Esophagus (tissue), 2 donors: ENCODE data around the gene TMCC1. TPM values are rescaled to one million over a fixed set of nuclear protein-coding genes. Genes with fewer than 3 reads are reported as not detected.
A peak's percentile ranks its signal among the peaks of the same experiment; 100 is the strongest.
"Not testable (repeated sequence)": the region's sequence is repeated elsewhere in the genome, so short reads cannot be mapped to it uniquely, and the experiment has no call there.

ENCODE experiments used
- H3K27ac ChIP-seq, 2 donors: one replicate each; pipeline ENCODE4 v1.5.1; 2013; ENCODE audit warnings: low read depth in 2 of 2, mild to moderate bottlenecking in 2 of 2, inconsistent platforms in 1 of 2, low read length in 1 of 2, moderate library complexity in 1 of 2
- H3K27me3 ChIP-seq, 2 donors: one replicate each; pipeline ENCODE4 v1.6.1; 2013; ENCODE audit warnings: low read length in 2 of 2, control low read depth in 1 of 2, mild to moderate bottlenecking in 1 of 2; ENCODE audit not compliant: insufficient read depth in 2 of 2, control insufficient read depth in 1 of 2
- H3K36me3 ChIP-seq, 2 donors: one replicate each; pipeline ENCODE4 v1.6.1; 2013; ENCODE audit warnings: low read length in 1 of 2; ENCODE audit not compliant: control insufficient read depth in 2 of 2, insufficient read depth in 2 of 2
- H3K4me1 ChIP-seq, 2 donors: one replicate each; pipeline ENCODE4 v1.6.1; 2013; ENCODE audit warnings: low read length in 1 of 2; ENCODE audit not compliant: control insufficient read depth in 2 of 2, insufficient read depth in 2 of 2
- H3K4me3 ChIP-seq, 2 donors: one replicate each; pipeline ENCODE4 v1.5.1; 2013; ENCODE audit warnings: low read length in 2 of 2, mild to moderate bottlenecking in 2 of 2, low read depth in 1 of 2, moderate library complexity in 1 of 2
- H3K9me3 ChIP-seq, 2 donors: one replicate each; pipeline ENCODE4 v1.6.1; 2013; ENCODE audit warnings: mild to moderate bottlenecking in 2 of 2, low read depth in 1 of 2, low read length in 1 of 2, moderate library complexity in 1 of 2; ENCODE audit not compliant: control insufficient read depth in 2 of 2, insufficient read depth in 1 of 2
- WGBS, 2 donors: extraction: QIAGEN DNeasy Blood & Tissue Kit; methylation state at CpG; one replicate each; pipeline ENCODE4 v1.1.7; 2013; 5-methylcytosine and 5-hydroxymethylcytosine counted together
- polyA plus RNA-seq, 2 donors: library from polyadenylated mRNA; stranded (reverse); fragments of 200-250 nt; gene quantifications; one replicate each; pipeline ENCODE4 v1.2.3, GENCODE V29; 2013
- donor health status: healthy with polysubstance abuse.
- donor health status: Bipolar disorder and iron deficiency.

TMCC1 gene
- polyA plus RNA-seq, 2 donors, result 8.4 to 9.5 TPM

GRCh38 chr3:129702934-129703712 is 190.4 kb downstream of the TMCC1 start:
- H3K4me1 ChIP-seq, result no peaks in the 10 kb centered on the region
- 95 to 96% methylated on average over 10 of the region's 10 CpGs for WGBS, 2 donors
- H3K27me3 ChIP-seq, result no peaks in the 10 kb centered on the region
- no peaks in the 10 kb centered on the region for H3K36me3 ChIP-seq
- no peak overlapping the region for H3K4me3 ChIP-seq
- H3K27ac ChIP-seq, result no peak overlapping the region
- H3K9me3 ChIP-seq, result no peaks in the 10 kb centered on the region

- Histone ChIP-seq H3K27ac (no peak overlapping the region), H3K27me3 (no peaks in the 10 kb centered on the region), H3K4me1 (peaks cover 0 to 2% of the 10 kb centered on the region in 2 donors), H3K4me3 (no peak overlapping the region), H3K36me3 (no peaks in the 10 kb centered on the region), H3K9me3 (peaks cover 2% of the 10 kb centered on the region in 2 donors)
- WGBS, 2 donors, result 94 to 97% methylated on average over 4 of the region's 4 CpGs
Measured at GRCh38 chr3:129701161-129701560, 192.3 kb downstream of the TMCC1 start.

GRCh38 chr3:129699612-129700011 is 193.9 kb downstream of the TMCC1 start:
- H3K9me3 ChIP-seq, result peaks cover 2% of the 10 kb centered on the region in 2 donors
- H3K4me3 ChIP-seq, result no peak overlapping the region
- 89 to 90% methylated on average over 1 of the region's 1 CpG for WGBS, 2 donors

GRCh38 chr3:129699199-129699598 is 194.3 kb downstream of the TMCC1 start:
- Histone ChIP-seq H3K4me1 (peaks cover 0 to 2% of the 10 kb centered on the region in 2 donors), H3K4me3 (no peak overlapping the region), H3K36me3 (no peaks in the 10 kb centered on the region), H3K9me3 (peaks cover 2% of the 10 kb centered on the region in 2 donors), H3K27ac (no peak overlapping the region), H3K27me3 (no peaks in the 10 kb centered on the region)
- 84 to 85% methylated on average over 4 of the region's 4 CpGs for WGBS, 2 donors

More at GRCh38 chr3:129699612-129700011, 193.9 kb downstream of the TMCC1 start:
- peaks cover 0 to 2% of the 10 kb centered on the region in 2 donors for H3K4me1 ChIP-seq
- no peaks in the 10 kb centered on the region for H3K27me3 ChIP-seq
- H3K36me3 ChIP-seq, result no peaks in the 10 kb centered on the region
- H3K27ac ChIP-seq, result no peak overlapping the region

GRCh38 chr3:129697229-129697969 is 196.1 kb downstream of the TMCC1 start:
- Histone ChIP-seq H3K4me1 (peaks cover 0 to 2% of the 10 kb centered on the region in 2 donors), H3K27me3 (no peaks in the 10 kb centered on the region), H3K36me3 (no peaks in the 10 kb centered on the region), H3K27ac (no peak overlapping the region), H3K4me3 (no peak overlapping the region), H3K9me3 (peaks cover 2% of the 10 kb centered on the region in 2 donors)
- WGBS, 2 donors, result 85 to 96% methylated on average over 6 of the region's 6 CpGs

- H3K27me3 ChIP-seq, H3K36me3 ChIP-seq, H3K9me3 ChIP-seq, H3K4me3 ChIP-seq, H3K4me1 ChIP-seq, H3K27ac ChIP-seq: not testable (repeated sequence)
- 91 to 98% methylated on average over 2 of the region's 2 CpGs for WGBS, 2 donors
Measured at GRCh38 chr3:129696430-129696829, 197.1 kb downstream of the TMCC1 start.

GRCh38 chr3:129695230-129695629 is 198.3 kb downstream of the TMCC1 start:
- Histone ChIP-seq H3K9me3 (peaks cover 2% of the 10 kb centered on the region in 2 donors), H3K4me1 (peaks cover 0 to 2% of the 10 kb centered on the region in 2 donors), H3K36me3 (no peaks in the 10 kb centered on the region), H3K27me3 (no peaks in the 10 kb centered on the region), H3K27ac (no peak overlapping the region), H3K4me3 (no peak overlapping the region)
- 80 to 92% methylated on average over 2 of the region's 2 CpGs for WGBS, 2 donors

GRCh38 chr3:129694228-129694627 is 199.3 kb downstream of the TMCC1 start:
- WGBS, 2 donors, result 64 to 71% methylated on average over 5 of the region's 5 CpGs
- peak overlapping the region; percentile 64 to 65 for H3K27ac ChIP-seq
- H3K4me1 ChIP-seq, result peaks cover 0 to 2% of the 10 kb centered on the region in 2 donors
- H3K9me3 ChIP-seq, result peaks cover 2% of the 10 kb centered on the region in 2 donors
- H3K36me3 ChIP-seq, result no peaks in the 10 kb centered on the region
- H3K4me3 ChIP-seq, result no peak overlapping the region
- no peaks in the 10 kb centered on the region for H3K27me3 ChIP-seq

- Histone ChIP-seq H3K27ac (no peak overlapping the region), H3K27me3 (no peaks in the 10 kb centered on the region), H3K36me3 (no peaks in the 10 kb centered on the region), H3K4me3 (no peak overlapping the region), H3K9me3 (peaks cover 2% of the 10 kb centered on the region in 2 donors), H3K4me1 (peaks cover 0 to 2% of the 10 kb centered on the region in 2 donors)
- WGBS, 2 donors, result 96 to 100% methylated on average over 2 of the region's 2 CpGs
Measured at GRCh38 chr3:129692743-129693142, 200.8 kb downstream of the TMCC1 start.
